Keratinocyte (primary cell): ENCODE results near the gene PMVK. TPM values are rescaled to one million over a fixed set of nuclear protein-coding genes. Genes with fewer than 3 reads are reported as not detected.

Experiments
- DNase-seq: peaks from one replicate; pipeline ENCODE4 v3.0.0-alpha.2; 2011; ENCODE audit warnings: low read depth, missing footprints, low spot score
- FAIRE-seq: peaks from 2 replicates; lab custom pipeline; 2011; peaks lifted over from hg19 to GRCh38; lab: Jason Lieb, UNC
- H2AFZ ChIP-seq: 2 replicates; pipeline ENCODE4 v1.6.0; 2012; ENCODE audit warnings: low read length, control low read depth, inconsistent platforms; ENCODE audit not compliant: control insufficient read depth
- H3K27ac ChIP-seq: 2 replicates; pipeline ENCODE4 v1.5.1; 2011; ENCODE audit warnings: low read length; ENCODE audit not compliant: control insufficient read depth, insufficient read depth
- H3K27me3 ChIP-seq: 3 replicates; pipeline ENCODE4 v1.6.0; 2011; ENCODE audit warnings: low read length; ENCODE audit not compliant: control insufficient read depth, insufficient read depth; ENCODE audit errors: extremely low read depth
- H3K36me3 ChIP-seq, 2 experiments: 2 replicates in 1 of 2; 3 replicates in 1 of 2; pipeline ENCODE4 v1.5.1; 2011; ENCODE audit warnings: low read length in 2 of 2, mild to moderate bottlenecking in 1 of 2; ENCODE audit not compliant: control insufficient read depth in 2 of 2, insufficient read depth in 2 of 2; ENCODE audit errors: extremely low read depth in 1 of 2
- H3K4me1 ChIP-seq: 3 replicates; pipeline ENCODE4 v1.5.1; 2011; ENCODE audit warnings: low read length; ENCODE audit not compliant: control insufficient read depth, insufficient read depth; ENCODE audit errors: extremely low read depth
- H3K4me2 ChIP-seq: 3 replicates; pipeline ENCODE4 v1.6.0; 2011; ENCODE audit warnings: low read depth, low read length; ENCODE audit not compliant: control insufficient read depth, insufficient read depth; ENCODE audit errors: extremely low read depth
- H3K4me3 ChIP-seq, 3 experiments: fragments of 200-600 bp in 1 of 3; sonication (generic) in 1 of 3; 2 replicates in 2 of 3; 3 replicates in 1 of 3; pipeline ENCODE4 v1.5.1; 2011 to 2016; ENCODE audit warnings: low read length in 3 of 3, mild to moderate bottlenecking in 3 of 3, control low read depth in 2 of 3, inconsistent platforms in 1 of 3, low read depth in 1 of 3, mixed read lengths in 1 of 3, mixed run types in 1 of 3, moderate library complexity in 1 of 3; ENCODE audit not compliant: control insufficient read depth in 2 of 3, insufficient read depth in 2 of 3; ENCODE audit errors: extremely low read depth in 1 of 3
- H3K79me2 ChIP-seq: 2 replicates; pipeline ENCODE4 v1.6.0; 2012; ENCODE audit warnings: low read length; ENCODE audit not compliant: control insufficient read depth, insufficient read depth
- H3K9ac ChIP-seq: 3 replicates; pipeline ENCODE4 v1.6.0; 2011; ENCODE audit warnings: low read length; ENCODE audit not compliant: control insufficient read depth, insufficient read depth; ENCODE audit errors: extremely low read depth
- H3K9me1 ChIP-seq: 3 replicates; pipeline ENCODE4 v1.6.0; 2011; ENCODE audit warnings: low read length; ENCODE audit not compliant: control insufficient read depth, insufficient read depth; ENCODE audit errors: extremely low read depth
- H3K9me3 ChIP-seq: 2 replicates; pipeline ENCODE4 v1.5.1; 2012; ENCODE audit warnings: low read depth, low read length; ENCODE audit not compliant: control insufficient read depth
- H4K20me1 ChIP-seq: 3 replicates; pipeline ENCODE4 v1.6.0; 2011; ENCODE audit warnings: low read length; ENCODE audit not compliant: control insufficient read depth, insufficient read depth; ENCODE audit errors: extremely low read depth
- EZH2 ChIP-seq: IDR thresholded peaks from one replicate; pipeline ENCODE4 v1.6.1; 2012; ENCODE audit warnings: inconsistent platforms, mild to moderate bottlenecking, low read length, moderate library complexity
- dilution Hi-C: fragments of 300-500 bp; cut with MboI; formaldehyde crosslinking; loops from one replicate; pipeline ENCODE4 v1.7.0; 2020; ENCODE audit warnings: low sequenced_read_pairs; ENCODE audit not compliant: extremely low pct_ligation_motif_present
- polyA plus RNA-seq, 5 experiments: library from polyadenylated mRNA; depleted of rRNA in 3 of 5; stranded (reverse) in 3 of 5; stranded (forward) in 1 of 5; unstranded in 1 of 5; fragments of >200 nt; gene quantifications; 1 replicate in 1 of 5; 2 replicates in 3 of 5; 3 replicates in 1 of 5; pipeline versions ENCODE4 v1.2.1 to v1.2.3, GENCODE V29; 2011 to 2012; ENCODE audit warnings: missing spikeins in 2 of 5, low read depth in 1 of 5, low replicate concordance in 1 of 5
- TF ChIP-seq, protein P1 (sequence below), 3 experiments: IDR thresholded peaks in 1 of 3; conservative IDR thresholded peaks in 1 of 3; optimal IDR thresholded peaks in 1 of 3; 2 replicates in 2 of 3; 3 replicates in 1 of 3; pipeline versions ENCODE3 to v1.5.1; 2011; ENCODE audit warnings: low read length in 3 of 3, mild to moderate bottlenecking in 3 of 3, moderate library complexity in 2 of 3, control low read depth in 1 of 3, inconsistent platforms in 1 of 3; ENCODE audit not compliant: insufficient read depth in 2 of 3; ENCODE audit errors: extremely low read depth in 1 of 3

Gene PMVK
- polyA plus RNA-seq, 1 donor (not counting 4 experiments of a cell fraction or from before 2014, with no cell fraction given): 25.1 TPM

DNA sequence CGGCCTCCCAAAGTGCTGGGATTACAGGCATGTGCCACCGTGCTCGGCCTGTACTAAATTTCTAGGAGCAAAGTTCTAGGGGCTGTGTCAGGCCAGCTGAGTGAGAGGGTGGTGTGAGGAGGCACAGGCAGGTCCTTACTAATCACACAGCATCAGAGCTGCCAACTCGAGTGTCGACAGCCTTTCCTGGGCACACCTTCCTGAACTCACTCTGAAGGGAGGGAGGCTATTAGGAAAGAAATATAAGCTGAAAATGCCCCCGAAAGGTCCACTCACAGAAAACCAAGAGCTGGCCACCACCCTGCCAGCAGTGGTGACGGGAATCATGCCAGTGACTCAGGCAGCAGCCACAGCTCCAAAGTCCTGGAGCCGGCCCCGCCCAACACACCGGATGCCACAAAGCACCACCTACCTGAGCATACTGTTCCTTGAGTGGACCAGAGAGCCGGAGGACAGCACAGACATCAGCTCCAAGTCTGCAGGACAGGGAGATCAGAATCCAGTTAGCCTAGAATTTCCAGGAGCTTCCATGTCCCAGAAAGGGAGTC is 4.5 kb downstream of the PMVK start:
- peak overlapping the region; percentile 74 for H3K4me2 ChIP-seq
- peak overlapping the region; percentile 61 for H3K9ac ChIP-seq
- H3K36me3 ChIP-seq: peaks cover 0 to 6% of the 10 kb centered on the region in 2 experiments
- DNase-seq (peak; percentile 41), FAIRE-seq (peak; percentile 86)
- peak overlapping the region; percentile 63 for H3K27ac ChIP-seq
- TF ChIP-seq, protein P1, sequence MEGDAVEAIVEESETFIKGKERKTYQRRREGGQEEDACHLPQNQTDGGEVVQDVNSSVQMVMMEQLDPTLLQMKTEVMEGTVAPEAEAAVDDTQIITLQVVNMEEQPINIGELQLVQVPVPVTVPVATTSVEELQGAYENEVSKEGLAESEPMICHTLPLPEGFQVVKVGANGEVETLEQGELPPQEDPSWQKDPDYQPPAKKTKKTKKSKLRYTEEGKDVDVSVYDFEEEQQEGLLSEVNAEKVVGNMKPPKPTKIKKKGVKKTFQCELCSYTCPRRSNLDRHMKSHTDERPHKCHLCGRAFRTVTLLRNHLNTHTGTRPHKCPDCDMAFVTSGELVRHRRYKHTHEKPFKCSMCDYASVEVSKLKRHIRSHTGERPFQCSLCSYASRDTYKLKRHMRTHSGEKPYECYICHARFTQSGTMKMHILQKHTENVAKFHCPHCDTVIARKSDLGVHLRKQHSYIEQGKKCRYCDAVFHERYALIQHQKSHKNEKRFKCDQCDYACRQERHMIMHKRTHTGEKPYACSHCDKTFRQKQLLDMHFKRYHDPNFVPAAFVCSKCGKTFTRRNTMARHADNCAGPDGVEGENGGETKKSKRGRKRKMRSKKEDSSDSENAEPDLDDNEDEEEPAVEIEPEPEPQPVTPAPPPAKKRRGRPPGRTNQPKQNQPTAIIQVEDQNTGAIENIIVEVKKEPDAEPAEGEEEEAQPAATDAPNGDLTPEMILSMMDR (optimal IDR thresholded peaks at IDR 0.05 in 1 of 3, IDR thresholded peaks at IDR 0.05 in 1 of 3, conservative IDR thresholded peaks at IDR 0.05 in 1 of 3; ENCODE audit: extremely low read depth in 1 of 3, insufficient read depth in 2 of 3, low read length in 3 of 3): no peak
- TF ChIP-seq EZH2: no peak
- no peaks in the 10 kb centered on the region for H3K79me2 ChIP-seq
- no peaks in the 10 kb centered on the region for H3K27me3 ChIP-seq
- dilution Hi-C loops: no loop called here
- H2AFZ ChIP-seq: peak overlapping the region; percentile 84
- H3K4me1 ChIP-seq: peaks cover 18% of the 10 kb centered on the region
- H3K9me3 ChIP-seq: no peaks in the 10 kb centered on the region
- no peaks in the 10 kb centered on the region for H4K20me1 ChIP-seq
- H3K9me1 ChIP-seq: no peaks in the 10 kb centered on the region
- peak overlapping the region in 1 of 3 experiments; percentile 27 for H3K4me3 ChIP-seq

DNA sequence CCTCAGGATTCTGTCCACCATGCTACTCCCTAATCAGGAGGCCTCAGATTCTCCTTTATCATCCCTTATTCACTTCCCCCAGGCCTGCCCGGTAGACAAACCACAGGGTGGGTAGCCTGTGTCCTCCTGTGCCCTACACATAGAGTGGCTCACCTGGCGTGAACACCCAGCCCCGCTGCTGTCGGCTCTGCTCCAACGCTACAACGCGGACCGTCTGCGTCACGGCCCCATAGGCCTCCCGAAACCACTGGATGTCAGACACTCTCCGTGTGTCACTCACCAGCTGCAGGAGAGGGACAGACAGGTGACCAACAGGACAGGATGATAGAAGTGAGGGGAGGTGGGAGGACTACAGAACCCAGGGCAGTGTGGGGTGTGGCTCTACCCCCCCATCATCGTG is 10.3 kb downstream of the PMVK start:
- DNase-seq (no peak), FAIRE-seq (no peak)
- Histone ChIP-seq H3K4me1 (peaks cover 8% of the 10 kb centered on the region), H3K79me2 (no peaks in the 10 kb centered on the region), H3K9me3 (no peaks in the 10 kb centered on the region), H4K20me1 (no peaks in the 10 kb centered on the region), H3K36me3 (peaks cover 15 to 20% of the 10 kb centered on the region in 2 experiments), H3K4me3 (no peak overlapping the region), H3K27ac (no peak overlapping the region), H3K27me3 (no peaks in the 10 kb centered on the region), H3K4me2 (no peak overlapping the region), H2AFZ (no peak overlapping the region), H3K9me1 (no peaks in the 10 kb centered on the region), H3K9ac (no peak overlapping the region)
- no peak for TF ChIP-seq EZH2
- TF ChIP-seq, protein P1 (optimal IDR thresholded peaks at IDR 0.05 in 1 of 3, IDR thresholded peaks at IDR 0.05 in 1 of 3, conservative IDR thresholded peaks at IDR 0.05 in 1 of 3; ENCODE audit: extremely low read depth in 1 of 3, insufficient read depth in 2 of 3, low read length in 3 of 3): no peak
- dilution Hi-C loops: no loop called here
